GM04504 (cell line): ENCODE measurements around the gene TAF4.
"Not testable (repeated sequence)": the region's sequence is repeated elsewhere in the genome, so short reads cannot be mapped to it uniquely, and the experiment has no call there.

Source experiments
- DNase-seq: peaks from one replicate; pipeline ENCODE4 v3.0.0-alpha.2; 2012; ENCODE audit warnings: low read depth

The TAF4 gene

DNA sequence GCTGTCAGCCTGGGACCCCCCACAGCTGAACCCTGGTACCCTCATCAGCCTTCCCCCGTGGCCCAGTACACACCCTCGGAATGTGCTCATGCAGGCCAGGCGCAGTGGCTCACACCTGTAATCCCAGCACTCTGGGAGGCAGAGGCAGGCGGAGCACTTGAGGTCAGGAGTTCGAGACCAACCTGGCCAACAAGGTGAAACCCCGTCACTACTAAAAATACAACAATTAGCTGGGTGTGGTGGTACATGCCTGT, 9.9 kb downstream of the TAF4 start:
- not testable (repeated sequence) for DNase-seq

DNA sequence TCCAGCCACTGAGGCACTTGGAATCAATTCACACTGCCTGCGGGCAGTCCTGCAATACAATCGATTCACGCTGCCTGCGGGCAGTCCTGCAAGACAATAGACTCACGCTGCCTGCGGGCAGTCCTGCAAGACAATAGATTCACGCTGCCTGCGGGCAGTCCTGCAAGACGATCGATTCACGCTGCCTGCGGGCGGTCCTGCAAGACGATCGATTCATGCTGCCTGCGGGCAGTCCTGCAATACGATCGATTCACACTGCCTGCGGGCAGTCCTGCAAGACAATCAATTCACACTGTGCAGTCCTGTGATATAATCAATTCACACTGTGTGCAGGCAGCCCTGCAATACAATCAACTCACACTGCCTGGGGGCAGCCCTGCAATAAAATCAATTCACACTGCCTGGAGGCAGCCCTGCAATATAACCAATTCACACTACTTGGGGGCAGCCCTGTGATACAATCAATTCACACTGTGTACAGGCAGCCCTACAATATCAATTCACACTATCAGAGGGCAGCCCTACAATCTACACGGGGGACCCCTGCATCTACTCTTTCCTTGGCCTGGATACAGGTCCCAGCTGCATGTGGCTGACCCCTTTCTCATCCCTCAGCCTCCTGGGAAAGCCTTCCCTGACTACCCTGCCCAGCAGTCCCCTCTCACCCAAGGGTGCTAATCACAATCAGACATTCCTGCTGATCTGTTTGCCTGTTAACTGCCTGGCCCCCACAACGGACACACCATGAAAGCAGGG, 10.4 kb downstream of the TAF4 start:
- DNase-seq: no peak

DNA sequence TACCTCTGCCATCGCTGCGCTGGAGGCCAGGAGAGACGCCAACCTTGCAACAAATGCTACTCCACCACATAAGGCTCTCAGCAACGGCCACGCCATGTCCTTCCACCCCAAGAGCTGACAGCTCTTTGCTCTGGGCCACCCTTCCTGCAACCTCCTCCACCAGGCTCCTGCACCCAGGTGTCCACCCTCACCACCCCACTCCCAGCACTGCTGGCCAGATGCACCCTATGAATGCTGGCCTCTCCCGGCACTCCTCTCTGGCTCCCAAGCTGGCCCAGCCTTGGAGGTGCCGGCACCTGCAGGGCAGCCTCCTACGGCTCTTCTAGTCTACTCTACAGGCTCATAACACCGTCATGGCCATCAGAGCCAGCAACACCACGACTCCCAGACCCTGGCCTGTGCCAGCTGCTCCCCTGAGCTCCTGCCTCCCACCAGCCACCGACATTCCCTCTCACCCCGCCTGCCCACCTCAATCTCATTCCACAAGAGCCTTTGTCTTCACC, 11.2 kb downstream of the TAF4 start:
- no peak for DNase-seq

DNA sequence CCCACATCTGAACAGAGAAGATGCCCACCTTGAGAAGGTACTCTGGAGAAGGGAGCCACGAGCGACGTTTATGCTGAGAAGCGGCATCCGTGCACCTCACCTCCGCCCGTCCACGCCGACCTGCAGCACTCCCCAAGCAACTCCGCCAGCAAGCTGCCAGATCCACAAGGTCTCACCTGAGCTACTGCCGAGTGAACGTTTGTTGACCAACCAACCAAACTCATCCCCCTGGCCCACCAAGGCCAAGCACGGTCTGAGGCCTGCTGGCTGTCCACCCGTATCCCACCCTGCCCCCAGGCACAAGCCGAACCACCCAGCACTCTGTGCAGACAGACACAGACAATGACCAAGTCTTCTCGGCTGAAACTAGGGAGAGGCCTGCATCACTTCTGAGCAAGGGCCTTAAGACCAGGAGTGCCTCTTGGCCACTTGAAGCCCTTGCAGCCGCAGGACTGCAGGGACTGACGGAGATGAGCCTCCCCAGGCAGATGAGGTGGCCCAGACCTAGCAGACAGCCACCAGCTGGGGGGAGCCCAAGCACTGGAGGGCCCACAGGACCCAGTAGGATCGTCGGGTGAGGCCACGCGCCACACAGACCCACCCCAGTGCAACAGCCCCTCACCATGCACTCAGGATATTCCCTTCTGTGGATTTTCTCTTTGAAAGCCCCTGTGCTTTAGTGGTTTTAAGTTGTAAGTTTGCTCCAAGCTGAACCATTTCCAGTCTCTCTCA, 12.1 kb downstream of the TAF4 start:
- DNase-seq: no peak

DNA sequence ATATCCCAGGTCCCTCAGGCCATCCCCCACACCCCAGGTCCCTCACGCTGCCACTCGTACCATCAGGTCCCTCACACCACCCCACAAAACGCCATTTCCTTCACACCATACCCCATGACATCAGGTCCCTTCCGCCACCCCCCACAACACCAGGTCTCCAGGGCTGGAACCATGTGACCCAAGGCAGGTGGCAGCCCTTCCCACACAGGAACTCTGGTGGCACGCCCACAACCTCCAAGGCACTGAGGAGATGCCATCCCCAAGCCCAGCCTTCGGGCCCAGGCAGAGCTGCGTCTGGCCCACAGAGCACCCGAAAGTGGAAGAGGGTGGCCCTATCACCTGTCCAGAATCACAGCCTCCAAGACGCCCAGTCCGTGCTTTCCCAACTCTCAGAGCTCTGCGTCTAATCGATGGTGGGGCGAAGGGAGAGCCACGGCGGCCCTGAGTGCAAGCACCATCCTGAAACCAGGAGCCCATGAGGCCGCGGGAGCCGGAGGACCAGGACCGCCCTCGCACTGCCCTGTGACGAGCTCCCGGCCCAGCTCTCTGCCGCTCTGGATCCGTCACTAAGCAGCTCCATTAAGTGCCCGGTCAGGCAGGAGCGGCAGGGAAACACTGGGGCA, 12.7 kb downstream of the TAF4 start:
- no peak for DNase-seq

DNA sequence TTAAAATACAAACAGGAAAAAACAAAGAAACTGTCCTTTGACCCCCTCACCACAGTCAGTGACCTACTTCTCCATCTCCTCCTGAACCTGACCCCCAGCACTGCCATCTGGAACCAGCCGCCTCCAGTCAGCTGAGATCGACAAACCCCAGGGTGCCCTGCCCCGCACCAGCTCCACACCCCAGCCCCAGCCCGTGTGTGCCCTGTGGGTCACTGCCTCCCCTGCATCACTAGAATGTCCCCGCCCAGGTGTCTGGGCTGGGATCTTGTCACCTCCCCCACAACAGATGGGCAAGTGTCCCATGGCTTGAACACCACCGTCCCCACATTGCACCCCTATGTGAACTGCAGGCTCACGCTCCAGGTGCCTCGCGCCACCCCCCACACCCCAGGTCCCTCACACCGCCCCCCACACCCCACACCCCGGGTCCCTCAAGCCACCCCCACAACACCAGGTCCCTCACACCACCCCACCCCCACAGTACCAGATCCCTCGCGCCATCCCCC, 13.3 kb downstream of the TAF4 start:
- no peak for DNase-seq

DNA sequence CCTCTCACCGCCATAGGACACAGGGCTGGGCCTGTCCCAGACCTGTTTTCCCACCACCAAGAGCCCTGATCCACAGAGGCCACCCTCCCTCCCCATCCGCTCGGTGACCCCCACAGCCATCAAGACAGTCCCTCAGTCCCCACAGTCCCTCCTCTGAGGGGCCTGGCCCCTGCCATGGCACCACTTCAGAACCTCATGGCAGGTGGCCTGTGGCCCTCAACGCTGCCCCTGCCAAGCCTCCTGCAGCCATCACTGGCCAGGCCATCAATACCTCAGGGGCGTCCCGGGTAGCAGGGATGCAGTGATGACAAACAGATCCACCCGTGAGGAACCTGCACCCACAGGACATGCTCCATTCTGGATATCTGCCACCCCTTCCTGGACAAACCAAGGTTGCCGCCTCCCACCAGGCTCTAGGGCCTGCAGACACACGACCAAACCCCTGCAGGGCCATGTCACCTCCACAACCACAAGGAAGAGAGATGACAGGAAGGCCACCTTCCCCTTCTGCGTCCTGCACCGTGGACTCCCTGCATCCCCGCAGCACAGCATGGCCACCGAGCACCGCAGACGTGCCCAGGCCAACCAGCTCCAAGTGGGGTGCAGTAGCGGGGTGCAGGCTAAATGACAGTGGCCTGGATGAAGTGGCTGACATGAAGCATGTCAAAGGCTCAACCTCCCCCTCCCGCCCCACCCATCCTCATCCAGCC, 14.0 kb downstream of the TAF4 start:
- no peak for DNase-seq

DNA sequence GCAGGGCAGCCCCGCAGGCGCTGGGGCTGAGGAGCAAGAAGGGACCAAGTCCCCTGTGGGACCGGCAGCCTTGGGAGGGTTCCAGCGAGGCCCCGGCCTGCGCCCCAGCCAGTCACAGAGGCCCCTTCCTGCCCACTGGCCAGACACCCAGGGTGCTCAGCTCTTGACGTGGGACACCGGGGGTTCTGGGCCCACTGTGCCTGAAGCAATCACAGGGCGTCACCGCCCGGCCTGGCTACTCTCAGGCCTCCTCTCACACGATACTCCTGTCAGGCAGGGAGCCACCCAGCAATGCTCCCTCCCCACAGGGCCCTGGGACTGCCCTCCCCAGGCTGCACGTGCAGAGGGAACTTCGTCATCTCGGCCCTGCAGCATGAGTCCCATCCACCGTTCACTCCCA, 14.5 kb downstream of the TAF4 start:
- no peak for DNase-seq

DNA sequence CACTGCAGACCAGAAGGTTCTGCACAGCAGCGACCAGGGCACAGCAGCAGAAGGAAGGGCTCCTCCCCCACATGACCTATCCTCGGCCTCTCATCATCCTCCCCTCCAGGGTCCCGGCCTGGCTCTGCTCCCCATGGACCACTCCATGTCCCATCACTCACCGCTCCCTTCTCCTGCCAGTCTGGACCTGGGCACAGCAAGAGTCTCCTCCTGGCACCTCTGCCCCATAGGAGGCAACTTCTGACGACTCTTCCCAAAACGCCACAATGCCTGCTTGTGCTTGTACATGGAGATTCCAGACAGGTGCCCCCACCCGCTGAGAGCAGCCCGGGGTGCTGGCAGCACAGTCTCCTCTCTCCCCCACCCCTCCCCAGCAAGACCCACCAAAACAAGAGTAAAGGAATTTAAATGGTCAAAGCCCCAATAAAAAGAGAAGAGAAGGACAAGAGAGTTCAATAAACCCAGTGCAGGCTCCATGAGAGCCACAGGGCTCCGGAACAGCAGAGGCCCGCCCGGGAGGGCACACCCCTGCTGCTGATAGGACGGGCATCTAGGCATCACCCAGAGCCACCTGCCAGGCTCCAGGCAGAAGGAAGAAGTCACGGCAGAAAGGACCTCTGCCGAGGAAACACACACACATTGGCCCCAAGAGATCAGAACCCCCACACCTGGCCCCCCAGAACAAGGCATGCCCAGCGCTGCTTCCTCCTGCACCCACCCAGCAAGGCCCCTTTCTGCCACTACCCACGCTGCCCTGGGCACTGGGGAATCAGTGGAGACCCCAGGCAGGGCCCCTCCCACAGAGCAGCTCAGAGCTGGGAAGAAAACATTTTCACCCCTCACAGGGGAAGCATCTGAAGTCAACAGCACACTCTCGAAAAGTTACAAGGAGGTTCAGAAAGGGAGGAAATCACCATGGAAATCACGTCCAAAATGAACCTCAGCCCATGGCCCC, 15.2 kb downstream of the TAF4 start:
- DNase-seq: no peak

DNA sequence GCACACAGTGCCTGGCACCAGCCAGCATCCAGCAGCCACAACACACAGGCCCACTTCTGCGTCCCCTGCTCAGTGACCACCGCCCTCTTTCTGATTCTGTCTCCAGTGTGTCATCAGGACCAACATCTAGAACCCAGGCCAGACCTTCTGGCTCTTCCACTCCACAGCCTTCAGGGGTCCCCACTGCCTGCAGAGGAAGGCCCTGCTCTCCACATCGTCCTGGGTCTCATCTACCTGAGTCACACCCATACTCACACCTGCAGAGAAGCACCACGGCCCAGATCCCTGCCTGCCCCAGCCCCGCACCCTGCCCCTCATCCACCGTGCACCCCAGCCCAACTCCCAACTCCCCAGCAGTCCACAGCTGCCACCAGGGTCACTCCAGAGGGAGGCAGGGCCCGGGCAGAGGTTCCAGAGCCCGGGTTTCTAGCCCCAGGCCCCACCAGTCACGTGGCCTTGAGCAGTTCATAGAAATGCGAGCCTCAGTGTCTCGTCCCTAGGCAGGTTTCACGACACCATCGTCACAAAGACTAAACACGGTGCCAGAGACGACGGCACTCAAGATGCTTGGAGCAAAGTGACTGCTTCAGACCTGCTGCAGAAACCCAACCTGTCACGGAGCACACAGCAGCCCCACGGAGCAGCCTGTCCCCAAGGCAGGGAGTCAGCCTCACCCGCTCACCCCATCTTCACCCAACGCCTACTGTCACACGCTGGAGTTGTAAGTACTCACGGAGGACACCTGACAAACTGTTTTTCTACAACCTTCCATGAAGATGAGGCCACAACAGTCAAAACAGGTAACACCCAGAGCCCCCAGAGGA, 16.1 kb downstream of the TAF4 start:
- DNase-seq: no peak

DNA sequence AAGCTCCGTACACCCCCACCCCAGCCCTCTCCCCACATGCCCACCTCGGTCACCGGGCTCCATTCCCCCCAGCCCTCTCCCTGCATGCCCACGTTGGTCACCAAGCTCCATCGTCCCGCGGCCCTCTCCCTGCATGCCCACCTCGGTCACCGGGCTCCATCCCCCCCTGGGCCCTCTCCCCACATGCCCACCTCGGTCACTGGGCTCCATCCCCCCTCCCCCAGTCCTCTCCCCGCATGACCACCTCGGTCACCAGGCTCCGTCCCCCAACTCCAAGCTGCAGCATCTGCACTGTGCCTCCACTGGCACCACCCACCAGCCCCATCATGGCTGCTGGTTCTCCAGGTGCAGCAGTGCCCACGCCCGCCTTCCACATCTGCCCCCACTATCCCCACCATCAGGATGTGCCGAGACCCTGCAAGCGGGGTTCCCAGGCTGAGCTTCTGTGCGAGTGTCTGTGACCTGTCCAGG, 16.8 kb downstream of the TAF4 start:
- no peak for DNase-seq

DNA sequence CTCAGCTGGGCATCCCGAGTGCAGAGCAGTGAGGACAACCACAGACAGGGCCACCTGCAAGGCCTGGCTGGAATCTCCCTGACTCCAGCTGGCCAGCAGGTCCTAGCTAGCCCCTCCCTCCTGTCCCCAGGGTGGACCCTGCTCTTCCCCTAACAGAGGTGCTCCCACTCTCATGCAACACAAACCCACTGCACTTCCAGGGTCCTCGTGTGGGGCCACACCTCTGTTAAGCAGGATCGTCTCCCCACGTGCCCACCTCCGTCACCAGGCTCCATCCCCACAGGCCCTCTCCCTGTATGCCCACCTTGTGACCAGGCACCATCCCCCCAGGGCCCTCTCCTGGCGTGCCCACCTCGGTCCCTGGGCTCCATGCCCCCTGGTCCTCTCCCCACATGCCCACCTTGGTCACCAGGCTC, 17.3 kb downstream of the TAF4 start:
- DNase-seq: no peak

DNA sequence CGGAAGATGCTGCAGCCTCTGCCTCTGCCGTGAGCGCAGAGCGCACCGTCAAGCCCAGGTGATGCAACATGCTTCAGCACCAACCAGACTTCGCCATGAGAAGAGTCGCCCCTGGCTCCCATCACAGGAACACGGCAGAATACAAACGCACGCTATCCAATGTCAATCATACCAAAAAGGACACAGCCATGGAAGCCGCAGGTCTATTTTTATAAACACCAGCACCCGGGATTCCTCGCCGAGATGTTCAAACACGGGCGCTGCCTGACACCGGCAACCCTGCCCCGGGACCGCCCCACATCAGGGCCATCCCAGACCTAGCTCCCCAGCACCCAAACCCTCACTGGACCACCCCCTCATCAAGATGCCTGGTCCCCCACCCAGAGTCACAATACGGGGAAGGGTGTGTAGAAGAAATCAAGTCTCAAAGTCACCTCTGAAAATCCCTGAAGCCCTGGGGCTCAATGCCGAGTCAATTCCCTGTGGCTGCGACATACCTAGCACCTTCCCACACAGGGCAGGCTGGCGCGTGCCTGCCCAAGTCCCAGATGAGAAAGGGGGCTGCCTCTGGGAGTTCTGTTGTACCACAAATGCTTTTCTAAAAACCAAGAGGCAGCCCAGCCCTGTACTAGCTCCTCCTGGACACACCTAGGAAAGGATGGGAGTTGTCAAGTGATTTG, 17.9 kb downstream of the TAF4 start:
- no peak for DNase-seq

DNA sequence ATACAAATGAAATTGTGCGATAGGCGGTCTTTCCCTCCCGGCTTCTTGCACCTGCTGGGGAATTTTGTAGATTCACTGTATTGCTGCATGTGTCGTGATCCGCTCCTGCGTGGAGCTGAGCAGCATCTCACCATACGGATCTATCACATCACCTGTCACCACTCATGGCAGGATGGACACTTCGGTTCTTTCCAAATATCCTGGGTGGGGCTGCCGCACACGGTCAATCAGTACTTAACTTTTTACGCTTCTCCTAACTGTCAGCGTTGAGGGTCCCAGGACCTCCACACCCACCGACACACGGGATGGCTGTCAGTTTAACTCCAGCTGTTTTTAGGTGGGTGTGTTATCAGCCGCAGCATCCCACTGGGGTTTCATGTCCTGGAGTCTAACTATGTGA, 19.2 kb downstream of the TAF4 start:
- DNase-seq: no peak

DNA sequence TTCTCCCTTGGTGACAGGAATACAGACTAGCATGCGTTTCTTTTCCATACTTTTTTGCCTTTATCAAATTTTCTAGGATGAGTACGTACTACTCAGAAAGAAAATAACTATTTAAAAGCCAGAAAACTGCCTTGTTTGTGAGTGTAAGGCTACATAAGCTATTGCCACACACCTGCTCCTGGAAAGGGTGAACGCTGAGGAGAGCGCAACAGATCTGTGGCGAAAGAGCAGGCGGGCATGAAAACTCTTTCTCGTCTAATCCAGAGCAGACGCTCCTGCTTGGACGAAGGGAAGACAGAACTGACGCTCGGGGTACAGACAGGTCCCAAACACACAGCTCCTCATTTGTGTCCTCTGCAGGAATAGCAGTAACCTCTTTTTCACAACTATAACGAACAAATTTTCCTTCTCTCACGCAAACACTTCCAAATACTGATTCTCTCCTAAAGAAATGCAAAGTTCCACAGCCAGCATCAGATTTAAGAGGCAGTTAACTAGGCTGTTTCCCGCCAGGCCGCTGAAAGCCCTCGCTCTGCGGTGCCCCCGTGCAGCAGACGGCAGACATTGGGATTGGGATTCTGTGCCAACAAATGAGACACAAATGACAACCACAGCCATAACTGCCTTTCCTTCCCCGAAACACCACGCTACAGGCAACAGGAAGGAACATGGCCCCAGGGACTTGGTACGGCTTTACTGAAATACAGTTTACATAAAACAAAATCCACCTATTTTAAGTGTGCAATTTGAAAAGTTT, 20.0 kb downstream of the TAF4 start:
- DNase-seq: no peak

DNA sequence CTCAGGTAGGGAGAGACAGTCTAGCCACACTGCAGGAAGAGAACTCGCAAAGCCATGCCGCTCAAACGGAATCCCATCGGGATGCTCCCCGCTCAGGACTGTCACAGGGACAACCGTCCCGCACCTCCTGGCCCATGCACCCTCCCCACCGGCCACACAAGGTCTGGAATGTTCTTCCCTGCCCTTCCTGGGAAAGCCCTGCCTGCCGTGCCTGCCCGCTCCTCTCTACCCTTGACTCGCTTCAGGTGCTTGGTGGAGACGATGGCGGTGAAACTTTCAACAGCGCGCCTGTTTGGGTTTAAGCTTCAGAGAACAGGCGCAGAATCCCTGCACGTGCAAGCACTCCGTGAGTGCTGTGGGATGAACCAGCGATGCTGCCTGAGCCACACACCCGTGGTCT, 20.6 kb downstream of the TAF4 start:
- DNase-seq: no peak

DNA sequence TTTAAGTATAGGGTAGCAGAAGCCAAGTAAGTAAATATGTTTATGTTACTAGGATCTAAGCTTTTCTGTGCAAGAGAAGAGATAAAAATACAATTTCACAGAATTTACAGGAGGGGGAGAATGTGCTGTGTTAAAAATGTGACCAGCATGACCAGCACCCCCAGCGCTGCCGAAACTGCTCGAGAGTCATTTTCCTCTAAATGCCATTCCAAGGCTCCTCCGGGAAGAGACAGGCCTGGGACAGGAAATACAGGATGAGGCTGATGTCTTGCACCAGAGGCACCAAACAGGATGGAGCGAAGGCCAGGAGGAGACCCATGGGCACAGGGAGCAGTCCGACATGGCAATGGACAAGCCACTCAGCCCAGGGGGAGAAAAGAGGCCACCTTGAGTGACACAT, 21.1 kb downstream of the TAF4 start:
- no peak for DNase-seq

DNA sequence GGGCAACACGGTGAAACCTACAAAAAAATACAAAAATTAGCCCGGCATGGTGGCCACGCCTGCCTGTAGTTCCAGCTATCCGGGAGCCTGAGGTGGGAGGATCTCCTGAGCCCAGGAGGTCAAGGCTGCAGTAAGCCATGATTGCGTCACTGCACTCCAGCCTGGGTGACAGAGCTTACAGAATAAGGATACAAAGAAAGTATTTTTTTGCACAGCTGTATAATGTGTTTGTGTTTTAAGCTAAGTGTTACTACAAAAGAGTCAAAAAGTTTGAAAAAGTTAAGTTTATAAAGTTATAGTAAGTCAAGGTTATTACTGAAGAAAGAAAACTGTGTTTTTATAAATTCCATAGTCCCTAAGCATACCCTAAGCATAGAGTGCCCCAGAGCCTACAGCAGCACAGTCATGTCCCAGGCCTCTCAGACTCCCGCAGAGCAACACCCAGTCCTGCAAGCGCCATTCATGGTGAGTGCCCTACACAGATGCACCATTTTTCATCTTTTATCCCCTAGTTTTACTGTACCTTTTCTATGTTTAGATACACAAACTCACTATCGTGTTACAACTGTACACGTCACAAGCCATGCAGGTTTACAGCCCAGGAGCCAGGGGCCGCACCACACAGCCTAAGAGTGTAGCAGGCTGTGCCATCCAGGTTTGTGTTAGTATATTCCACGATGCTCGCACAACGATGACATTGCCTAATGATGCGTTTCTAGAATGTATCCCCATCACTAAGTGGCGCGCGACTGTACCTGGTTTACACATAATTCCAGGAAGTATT, 22.4 kb downstream of the TAF4 start:
- DNase-seq: no peak
